ENCODE results near the gene CLDN3.
"Not testable (repeated sequence)": the region's sequence is repeated elsewhere in the genome, so short reads cannot be mapped to it uniquely, and the experiment has no call there.

Gene CLDN3

GRCh38 chr7:73789051-73789450, 19.0 kb upstream of the CLDN3 start:
- Mint-ChIP-seq H3K9me3 (no peaks in the 10 kb centered on the region), H3K36me3 (ENCODE audit: low read depth) (no peaks in the 10 kb centered on the region), H3K27me3 (ENCODE audit: low read depth) (no peaks in the 10 kb centered on the region)

DNA sequence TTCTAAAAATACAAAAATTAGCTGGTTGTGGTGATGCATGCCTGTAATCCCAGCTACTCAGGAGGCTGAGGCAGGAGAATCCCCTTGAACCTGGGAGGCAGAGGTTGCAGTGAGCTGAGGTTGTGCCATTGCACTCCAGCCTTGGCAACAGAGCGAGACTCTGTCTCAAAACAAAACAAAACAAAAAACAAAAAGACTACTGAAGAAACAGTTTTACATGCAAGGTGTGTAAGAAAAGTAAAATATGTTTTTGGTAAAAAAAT, 17.6 kb upstream of the CLDN3 start:
- not testable (repeated sequence) for H3K4me1 Mint-ChIP-seq (ENCODE audit: low read depth); DNase-seq (ENCODE audit: low spot score); H3K36me3 Mint-ChIP-seq (ENCODE audit: low read depth); H3K4me3 Mint-ChIP-seq; H3K9me3 Mint-ChIP-seq; H3K27ac Mint-ChIP-seq; H3K27me3 Mint-ChIP-seq (ENCODE audit: low read depth)

More at GRCh38 chr7:73789051-73789450, 19.0 kb upstream of the CLDN3 start:
- Mint-ChIP-seq H3K27ac (no peak overlapping the region), H3K4me3 (no peak overlapping the region), H3K4me1 (ENCODE audit: low read depth) (no peaks in the 10 kb centered on the region)
- DNase-seq (ENCODE audit: low spot score), result no peak

GRCh38 chr7:73786588-73786987, 16.5 kb upstream of the CLDN3 start:
- Mint-ChIP-seq H3K4me1 (ENCODE audit: low read depth) (no peaks in the 10 kb centered on the region), H3K36me3 (ENCODE audit: low read depth) (no peaks in the 10 kb centered on the region)

GRCh38 chr7:73779517-73779916, 9.4 kb upstream of the CLDN3 start:
- H3K9me3 Mint-ChIP-seq, result peaks cover 4% of the 10 kb centered on the region
- no peak overlapping the region for H3K27ac Mint-ChIP-seq
- H3K27me3 Mint-ChIP-seq (ENCODE audit: low read depth), result peaks cover 6% of the 10 kb centered on the region
- no peaks in the 10 kb centered on the region for H3K4me1 Mint-ChIP-seq (ENCODE audit: low read depth)
- H3K4me3 Mint-ChIP-seq, result no peak overlapping the region
- H3K36me3 Mint-ChIP-seq (ENCODE audit: low read depth), result no peaks in the 10 kb centered on the region
- DNase-seq (ENCODE audit: low spot score), result no peak

More at GRCh38 chr7:73786588-73786987, 16.5 kb upstream of the CLDN3 start:
- Mint-ChIP-seq H3K4me3 (no peak overlapping the region), H3K27ac (no peak overlapping the region), H3K27me3 (ENCODE audit: low read depth) (no peaks in the 10 kb centered on the region), H3K9me3 (no peaks in the 10 kb centered on the region)
- DNase-seq (ENCODE audit: low spot score), result no peak

GRCh38 chr7:73778801-73779389, 8.8 kb upstream of the CLDN3 start:
- Mint-ChIP-seq H3K27me3 (ENCODE audit: low read depth) (peaks cover 6% of the 10 kb centered on the region), H3K9me3 (peaks cover 4% of the 10 kb centered on the region), H3K27ac (no peak overlapping the region), H3K4me1 (ENCODE audit: low read depth) (no peaks in the 10 kb centered on the region), H3K36me3 (ENCODE audit: low read depth) (no peaks in the 10 kb centered on the region), H3K4me3 (no peak overlapping the region)
- no peak for DNase-seq (ENCODE audit: low spot score)

DNA sequence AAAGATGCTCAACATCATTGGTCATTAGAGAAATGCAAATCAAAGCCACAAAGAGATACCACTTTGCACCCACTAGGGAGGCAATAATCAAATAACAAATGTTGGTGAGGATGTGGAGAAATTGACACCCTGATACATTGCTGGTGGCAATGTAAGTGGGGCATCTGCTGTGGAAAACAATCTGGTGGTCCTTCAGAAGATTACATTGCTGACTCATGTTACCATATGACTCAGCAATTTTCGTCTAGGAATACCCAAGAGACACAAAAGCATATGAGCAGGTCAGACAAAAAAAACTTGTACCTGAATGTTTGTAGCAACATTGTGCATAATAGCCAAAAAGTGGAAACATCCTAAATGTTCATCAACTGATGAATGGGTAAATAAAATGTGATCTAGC, 4.9 kb upstream of the CLDN3 start:
- H3K36me3 Mint-ChIP-seq (ENCODE audit: low read depth), result no peaks in the 10 kb centered on the region
- DNase-seq (ENCODE audit: low spot score), result no peak
- no peaks in the 10 kb centered on the region for H3K9me3 Mint-ChIP-seq
- H3K27me3 Mint-ChIP-seq (ENCODE audit: low read depth), result peaks cover 13% of the 10 kb centered on the region
- no peak overlapping the region for H3K27ac Mint-ChIP-seq
- H3K4me1 Mint-ChIP-seq (ENCODE audit: low read depth), result no peaks in the 10 kb centered on the region
- H3K4me3 Mint-ChIP-seq, result no peak overlapping the region

DNA sequence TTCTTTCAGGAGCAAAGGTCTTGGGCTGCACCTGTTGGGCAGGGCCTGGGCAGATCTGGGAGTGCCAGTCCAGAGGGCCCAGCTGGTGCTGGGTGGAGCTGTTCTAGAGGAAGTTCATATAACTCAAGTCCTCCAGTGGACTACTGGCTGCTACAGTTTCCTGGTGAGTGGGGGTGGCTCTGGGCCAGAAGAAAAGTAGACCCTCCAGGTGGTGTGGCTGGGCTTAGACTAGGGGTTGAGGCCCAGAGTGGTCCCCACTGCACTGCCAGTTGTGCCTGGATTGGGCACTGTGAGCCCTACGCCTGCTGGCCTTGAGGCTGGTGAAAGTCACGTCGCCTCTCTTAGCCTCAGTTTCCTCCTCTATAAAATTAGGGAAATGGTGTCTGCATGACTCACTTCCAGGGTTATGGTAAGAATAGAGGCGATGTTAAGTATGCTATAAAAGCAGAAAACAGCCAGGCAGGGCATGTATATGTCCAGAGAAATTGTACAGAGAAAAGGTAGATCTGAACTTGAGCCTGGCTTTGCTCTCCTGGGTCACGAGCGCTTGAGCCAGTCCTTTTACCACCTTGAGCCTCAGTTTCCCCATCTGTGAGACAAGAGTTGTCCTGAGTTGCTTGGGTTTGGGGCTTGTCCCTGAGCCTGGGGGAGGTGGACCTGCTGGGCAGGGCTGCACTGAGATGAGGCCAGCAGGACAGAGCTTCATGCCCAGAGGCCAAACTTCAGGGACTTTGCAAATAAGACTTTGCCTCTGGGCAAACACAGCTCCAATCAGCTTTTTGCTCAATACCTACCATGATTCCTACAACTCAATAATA, 3.8 kb upstream of the CLDN3 start:
- peaks cover 15% of the 10 kb centered on the region for H3K27me3 Mint-ChIP-seq (ENCODE audit: low read depth)
- H3K27ac Mint-ChIP-seq, result no peak overlapping the region

GRCh38 chr7:73770860-73771670, 995 bp upstream of the CLDN3 start:
- no peaks in the 10 kb centered on the region for H3K9me3 Mint-ChIP-seq
- no peak for DNase-seq (ENCODE audit: low spot score)
- H3K27me3 Mint-ChIP-seq (ENCODE audit: low read depth), result peaks cover 31% of the 10 kb centered on the region
- no peak overlapping the region for H3K27ac Mint-ChIP-seq
- no peaks in the 10 kb centered on the region for H3K4me1 Mint-ChIP-seq (ENCODE audit: low read depth)
- no peaks in the 10 kb centered on the region for H3K36me3 Mint-ChIP-seq (ENCODE audit: low read depth)
- no peak overlapping the region for H3K4me3 Mint-ChIP-seq

More for the DNA sequence above, 3.8 kb upstream of the CLDN3 start:
- DNase-seq (ENCODE audit: low spot score), result no peak
- H3K4me1 Mint-ChIP-seq (ENCODE audit: low read depth), result no peaks in the 10 kb centered on the region
- no peak overlapping the region for H3K4me3 Mint-ChIP-seq
- no peaks in the 10 kb centered on the region for H3K36me3 Mint-ChIP-seq (ENCODE audit: low read depth)
- H3K9me3 Mint-ChIP-seq, result no peaks in the 10 kb centered on the region

DNA sequence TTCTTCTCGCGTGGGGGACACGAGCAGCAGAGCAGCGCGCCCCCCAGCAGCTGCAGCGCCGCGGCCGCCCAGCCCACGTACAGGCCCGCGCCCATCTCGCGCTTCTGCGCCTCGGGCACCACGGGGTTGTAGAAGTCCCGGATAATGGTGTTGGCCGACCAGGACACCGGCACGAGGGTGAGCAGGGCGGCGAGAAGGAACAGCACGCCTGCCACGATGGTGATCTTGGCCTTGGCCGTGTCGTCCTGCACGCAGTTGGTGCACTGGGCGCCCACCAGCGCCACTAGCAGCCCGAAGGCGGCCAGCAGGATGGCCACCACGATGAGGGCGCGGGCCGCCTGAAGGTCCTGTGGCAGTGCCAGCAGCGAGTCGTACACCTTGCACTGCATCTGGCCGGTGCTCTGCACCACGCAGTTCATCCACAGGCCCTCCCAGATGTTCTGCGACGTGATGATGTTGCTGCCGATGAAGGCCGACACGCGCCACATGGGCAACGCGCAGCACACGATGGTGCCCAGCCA, 529 bp downstream of the CLDN3 start:
- Mint-ChIP-seq H3K36me3 (ENCODE audit: low read depth) (no peaks in the 10 kb centered on the region), H3K4me1 (ENCODE audit: low read depth) (no peaks in the 10 kb centered on the region), H3K27me3 (ENCODE audit: low read depth) (peaks cover 31% of the 10 kb centered on the region), H3K27ac (no peak overlapping the region), H3K4me3 (no peak overlapping the region), H3K9me3 (no peaks in the 10 kb centered on the region)
- DNase-seq (ENCODE audit: low spot score), result no peak

GRCh38 chr7:73768641-73769480, 1.2 kb downstream of the CLDN3 start:
- H3K4me3 Mint-ChIP-seq, result no peak overlapping the region
- H3K9me3 Mint-ChIP-seq, result no peaks in the 10 kb centered on the region
- no peaks in the 10 kb centered on the region for H3K4me1 Mint-ChIP-seq (ENCODE audit: low read depth)
- no peak overlapping the region for H3K27ac Mint-ChIP-seq
- no peaks in the 10 kb centered on the region for H3K36me3 Mint-ChIP-seq (ENCODE audit: low read depth)
- H3K27me3 Mint-ChIP-seq (ENCODE audit: low read depth), result peaks cover 31% of the 10 kb centered on the region
- no peak for DNase-seq (ENCODE audit: low spot score)

GRCh38 chr7:73766556-73767229, 3.4 kb downstream of the CLDN3 start:
- no peaks in the 10 kb centered on the region for H3K4me1 Mint-ChIP-seq (ENCODE audit: low read depth)
- no peaks in the 10 kb centered on the region for H3K36me3 Mint-ChIP-seq (ENCODE audit: low read depth)
- no peak overlapping the region for H3K27ac Mint-ChIP-seq
- H3K27me3 Mint-ChIP-seq (ENCODE audit: low read depth), result peaks cover 31% of the 10 kb centered on the region
- DNase-seq (ENCODE audit: low spot score), result no peak
- no peak overlapping the region for H3K4me3 Mint-ChIP-seq
- no peaks in the 10 kb centered on the region for H3K9me3 Mint-ChIP-seq

DNA sequence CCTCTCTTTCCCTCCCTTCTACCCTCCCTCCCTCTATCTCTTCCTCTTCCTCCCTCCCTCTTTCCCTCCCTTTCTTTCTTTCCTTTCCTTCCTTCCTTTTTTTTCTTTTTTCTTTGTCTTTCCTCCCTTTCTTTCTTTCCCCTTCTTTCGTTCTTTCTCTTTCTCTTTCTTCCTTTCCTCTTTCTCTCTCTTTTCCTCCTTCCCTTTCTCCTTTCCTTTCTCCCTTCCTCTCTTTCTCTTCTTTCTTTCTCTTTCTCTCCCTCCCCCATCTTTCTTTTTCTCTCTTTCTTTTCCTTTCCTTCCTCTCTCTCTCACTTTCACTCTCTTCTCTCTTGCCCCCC, 7.4 kb downstream of the CLDN3 start:
- DNase-seq (ENCODE audit: low spot score), result no peak
- no peaks in the 10 kb centered on the region for H3K4me1 Mint-ChIP-seq (ENCODE audit: low read depth)
- H3K36me3 Mint-ChIP-seq (ENCODE audit: low read depth), result no peaks in the 10 kb centered on the region
- no peak overlapping the region for H3K27ac Mint-ChIP-seq
- no peak overlapping the region for H3K4me3 Mint-ChIP-seq
- no peaks in the 10 kb centered on the region for H3K9me3 Mint-ChIP-seq
- peaks cover 5% of the 10 kb centered on the region for H3K27me3 Mint-ChIP-seq (ENCODE audit: low read depth)

Data from T-helper 2 cell treated with Interferon-gamma antibody and Interleukin-4, amounts not matched to agents 5 μg/mL and 100 μg/mL, for 36 hours (primary cell).